GM18526 (cell line): ENCODE measurements around the gene MCAT.
A peak's percentile ranks its signal among the peaks of the same experiment; 100 is the strongest.

Source experiments
- POLR2A ChIP-seq: IDR thresholded peaks from 3 replicates; pipeline ENCODE4 v1.6.1; 2011; ENCODE audit not compliant: insufficient read length; ENCODE audit errors: extremely low read depth

Gene MCAT

GRCh38 chr22:43094551-43094950 is 48.6 kb downstream of the MCAT start:
- TF ChIP-seq POLR2A = no peak

- TF ChIP-seq POLR2A = no peak
Observed at GRCh38 chr22:43094085-43094484, 49.1 kb downstream of the MCAT start.

- TF ChIP-seq POLR2A = no peak
Observed at GRCh38 chr22:43092085-43092484, 51.1 kb downstream of the MCAT start.

GRCh38 chr22:43090130-43090789 is 52.9 kb downstream of the MCAT start:
- TF ChIP-seq POLR2A = no peak

- peak; percentile 54 for TF ChIP-seq POLR2A
Observed at GRCh38 chr22:43088984-43089717, 54.0 kb downstream of the MCAT start, which contains the start of gene TTLL1. Gene TTLL1 (minus strand): TSS chr22:43089391. CDS start chr22:43075586, 13,805 bp downstream.

- TF ChIP-seq POLR2A = no peak
Observed at GRCh38 chr22:43088627-43088983, 54.6 kb downstream of the MCAT start.

GRCh38 chr22:43085658-43086606 is 57.3 kb downstream of the MCAT start:
- TF ChIP-seq POLR2A = no peak
